Keratinocyte (primary cell): ENCODE results near the gene CFAP73.

Experiments
- CTCF ChIP-seq, 3 experiments: IDR thresholded peaks in 1 of 3; conservative IDR thresholded peaks in 1 of 3; optimal IDR thresholded peaks in 1 of 3; 2 replicates in 2 of 3; 3 replicates in 1 of 3; pipeline versions ENCODE3 to v1.5.1; 2011; ENCODE audit warnings: low read length in 3 of 3, mild to moderate bottlenecking in 3 of 3, moderate library complexity in 2 of 3, control low read depth in 1 of 3, inconsistent platforms in 1 of 3; ENCODE audit not compliant: insufficient read depth in 2 of 3; ENCODE audit errors: extremely low read depth in 1 of 3
- EZH2 ChIP-seq: IDR thresholded peaks from one replicate; pipeline ENCODE4 v1.6.1; 2012; ENCODE audit warnings: inconsistent platforms, mild to moderate bottlenecking, low read length, moderate library complexity

DNA sequence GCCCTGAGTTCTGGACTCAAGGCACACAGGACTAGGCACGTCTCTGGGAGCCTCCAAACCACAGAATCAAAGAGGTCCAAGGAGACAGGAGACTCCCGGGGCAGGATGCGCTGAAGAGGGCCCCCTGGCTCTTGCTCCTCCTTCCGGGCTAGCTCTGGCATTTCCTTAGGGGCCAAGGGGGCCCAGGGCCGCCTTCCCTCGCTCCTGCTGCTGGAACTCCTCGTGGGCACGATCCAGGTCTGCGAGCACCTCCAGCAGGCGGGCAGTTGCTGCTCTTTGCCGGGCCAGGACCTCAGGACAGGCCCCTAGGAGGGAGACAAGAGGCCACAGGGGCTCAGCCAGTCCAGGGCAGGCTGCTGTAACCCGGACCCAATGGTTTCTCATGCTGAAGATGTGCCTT is 49.8 kb upstream of the CFAP73 start:
- TF ChIP-seq CTCF (optimal IDR thresholded peaks at IDR 0.05 in 1 of 3, IDR thresholded peaks at IDR 0.05 in 1 of 3, conservative IDR thresholded peaks at IDR 0.05 in 1 of 3; ENCODE audit: extremely low read depth in 1 of 3, insufficient read depth in 2 of 3, low read length in 3 of 3) (no peak), EZH2 (no peak)
